ENCODE measurements around the gene ESR1.
"Not testable (repeated sequence)": the region's sequence is repeated elsewhere in the genome, so short reads cannot be mapped to it uniquely, and the experiment has no call there.

ESR1 gene

GRCh38 chr6:152054441-152054840, 247.0 kb downstream of the ESR1 start:
- DNase-seq (ENCODE audit: low spot score): no peak

- DNase-seq (ENCODE audit: low spot score): no peak
Measured at GRCh38 chr6:152055517-152055916, 248.0 kb downstream of the ESR1 start.

- DNase-seq (ENCODE audit: low spot score): no peak
Measured at GRCh38 chr6:152057832-152058498, 250.5 kb downstream of the ESR1 start.

GRCh38 chr6:152059909-152060308, 252.4 kb downstream of the ESR1 start:
- DNase-seq (ENCODE audit: low spot score): no peak

GRCh38 chr6:152062476-152062875, 255.0 kb downstream of the ESR1 start:
- no peak for DNase-seq (ENCODE audit: low spot score)

GRCh38 chr6:152063170-152063921, 255.9 kb downstream of the ESR1 start:
- DNase-seq (ENCODE audit: low spot score): no peak

GRCh38 chr6:152068622-152069261, 261.3 kb downstream of the ESR1 start:
- no peak for DNase-seq (ENCODE audit: low spot score)

- no peak for DNase-seq (ENCODE audit: low spot score)
Measured at GRCh38 chr6:152070556-152070955, 263.1 kb downstream of the ESR1 start.

GRCh38 chr6:152071318-152071717, 263.8 kb downstream of the ESR1 start:
- no peak for DNase-seq (ENCODE audit: low spot score)

- no peak for DNase-seq (ENCODE audit: low spot score)
Measured at GRCh38 chr6:152071843-152072242, 264.4 kb downstream of the ESR1 start.

GRCh38 chr6:152076242-152076641, 268.8 kb downstream of the ESR1 start:
- DNase-seq (ENCODE audit: low spot score): not testable (repeated sequence)

- no peak for DNase-seq (ENCODE audit: low spot score)
Measured at GRCh38 chr6:152078001-152078400, 270.5 kb downstream of the ESR1 start.

GRCh38 chr6:152078804-152079203, 271.3 kb downstream of the ESR1 start:
- peak; percentile 60 for DNase-seq (ENCODE audit: low spot score)

- DNase-seq (ENCODE audit: low spot score): no peak
Measured at GRCh38 chr6:152085451-152085921, 278.0 kb downstream of the ESR1 start.

- no peak for DNase-seq (ENCODE audit: low spot score)
Measured at GRCh38 chr6:152086223-152086873, 278.9 kb downstream of the ESR1 start.

GRCh38 chr6:152087096-152087495, 279.6 kb downstream of the ESR1 start:
- no peak for DNase-seq (ENCODE audit: low spot score)

GRCh38 chr6:152087701-152088100, 280.2 kb downstream of the ESR1 start:
- DNase-seq (ENCODE audit: low spot score): no peak

- no peak for DNase-seq (ENCODE audit: low spot score)
Measured at GRCh38 chr6:152089992-152090391, 282.5 kb downstream of the ESR1 start.

GRCh38 chr6:152091201-152091600, 283.7 kb downstream of the ESR1 start:
- DNase-seq (ENCODE audit: low spot score): no peak

GRCh38 chr6:152091851-152092341, 284.4 kb downstream of the ESR1 start:
- no peak for DNase-seq (ENCODE audit: low spot score)

- DNase-seq (ENCODE audit: low spot score): no peak
Measured at GRCh38 chr6:152093711-152094110, 286.2 kb downstream of the ESR1 start.

- DNase-seq (ENCODE audit: low spot score): no peak
Measured at GRCh38 chr6:152094276-152094675, 286.8 kb downstream of the ESR1 start.

Data from ecto neural progenitor cell (in vitro differentiated cells).